Stimulated activated memory B cell treated with anti-CD40 and anti-IgM and Interleukin-4, amounts not matched to agents 10 μg/mL and 1 μg/mL and 100 μg/mL, for 72 hours (primary cell): Measurements from ENCODE around the gene TEX2.

Experiments
- ATAC-seq: fragments of 150-1000 bp; cut with Tn5 transposase; 2 replicates; pipeline ENCODE4 v1.10.0; 2021
- H3K27ac Mint-ChIP-seq: one replicate; pipeline ENCODE4 v1.8.0; 2022; ENCODE audit warnings: mild to moderate bottlenecking, mixed read lengths
- H3K27me3 Mint-ChIP-seq: one replicate; pipeline ENCODE4 v1.8.0; 2022; ENCODE audit warnings: mixed read lengths
- H3K36me3 Mint-ChIP-seq: one replicate; pipeline ENCODE4 v1.8.0; 2022; ENCODE audit warnings: mixed read lengths
- H3K4me1 Mint-ChIP-seq: one replicate; pipeline ENCODE4 v1.8.0; 2022; ENCODE audit warnings: mixed read lengths
- H3K4me3 Mint-ChIP-seq: one replicate; pipeline ENCODE4 v1.8.0; 2022; ENCODE audit warnings: mild to moderate bottlenecking, moderate library complexity, mixed read lengths
- H3K9me3 Mint-ChIP-seq: one replicate; pipeline ENCODE4 v1.8.0; 2022; ENCODE audit warnings: mixed read lengths

The TEX2 gene

GRCh38 chr17:64276961-64277505, 14.0 kb upstream of the TEX2 start:
- no peak overlapping the region for H3K27ac Mint-ChIP-seq
- no peaks in the 10 kb centered on the region for H3K27me3 Mint-ChIP-seq
- H3K4me1 Mint-ChIP-seq: peaks cover 6% of the 10 kb centered on the region
- H3K9me3 Mint-ChIP-seq: no peaks in the 10 kb centered on the region
- H3K36me3 Mint-ChIP-seq: no peaks in the 10 kb centered on the region
- H3K4me3 Mint-ChIP-seq: no peak overlapping the region
- ATAC-seq: no peak

GRCh38 chr17:64275016-64275415, 12.0 kb upstream of the TEX2 start:
- peaks cover 11% of the 10 kb centered on the region for H3K4me1 Mint-ChIP-seq
- ATAC-seq: no peak

DNA sequence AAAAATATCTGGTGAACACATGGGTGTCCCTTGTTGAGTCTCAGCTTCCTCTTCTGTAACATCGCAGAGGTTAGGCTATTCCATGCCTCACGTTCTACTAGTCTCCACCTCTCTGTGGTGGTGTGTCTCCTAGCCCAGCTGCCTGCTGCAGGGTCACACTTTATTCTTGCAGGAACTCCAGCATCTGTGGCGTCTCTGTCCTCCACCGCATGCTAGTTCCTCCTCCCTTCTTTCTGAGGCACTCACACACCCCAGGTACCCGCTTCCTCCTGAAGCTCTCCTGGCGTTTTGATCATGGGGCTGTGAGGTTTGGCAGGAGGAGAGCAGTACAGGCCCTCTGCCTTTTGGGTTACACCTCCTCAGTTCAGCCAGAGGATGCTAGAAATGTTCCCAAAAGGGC, 9.9 kb upstream of the TEX2 start:
- no peak overlapping the region for H3K4me3 Mint-ChIP-seq
- H3K9me3 Mint-ChIP-seq: peaks cover 3% of the 10 kb centered on the region
- H3K27ac Mint-ChIP-seq: no peak overlapping the region
- no peak for ATAC-seq
- no peaks in the 10 kb centered on the region for H3K36me3 Mint-ChIP-seq
- H3K27me3 Mint-ChIP-seq: peaks cover 16% of the 10 kb centered on the region
- peaks cover 8% of the 10 kb centered on the region for H3K4me1 Mint-ChIP-seq

More at GRCh38 chr17:64275016-64275415, 12.0 kb upstream of the TEX2 start:
- Mint-ChIP-seq H3K27me3 (peaks cover under 1% of the 10 kb centered on the region), H3K9me3 (peaks cover 3% of the 10 kb centered on the region), H3K27ac (no peak overlapping the region), H3K36me3 (no peaks in the 10 kb centered on the region), H3K4me3 (no peak overlapping the region)

DNA sequence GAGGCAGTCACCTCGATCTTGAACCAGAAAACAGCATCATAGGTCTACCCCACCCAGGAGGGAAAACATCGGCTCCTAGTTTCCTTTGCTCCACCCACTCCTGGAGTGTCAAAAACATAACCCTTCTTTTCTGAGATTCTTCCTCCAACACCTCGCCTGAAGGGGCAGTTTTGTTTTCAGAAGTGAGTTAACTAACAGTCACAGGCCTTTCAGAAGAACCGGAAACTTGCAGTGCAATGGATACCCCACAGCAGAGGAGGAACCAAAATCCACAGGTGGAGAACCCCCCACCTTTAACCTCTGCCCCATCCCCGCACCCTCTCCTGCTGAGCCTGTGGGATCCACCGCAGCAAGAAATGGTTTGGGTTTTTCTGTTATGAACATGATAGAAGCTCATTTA, 7.8 kb upstream of the TEX2 start:
- H3K27ac Mint-ChIP-seq: peak overlapping the region; percentile 60
- peak; percentile 14 for ATAC-seq
- peaks cover 8% of the 10 kb centered on the region for H3K4me1 Mint-ChIP-seq
- no peaks in the 10 kb centered on the region for H3K36me3 Mint-ChIP-seq
- peaks cover 3% of the 10 kb centered on the region for H3K9me3 Mint-ChIP-seq
- peaks cover 28% of the 10 kb centered on the region for H3K27me3 Mint-ChIP-seq
- H3K4me3 Mint-ChIP-seq: no peak overlapping the region

- H3K27me3 Mint-ChIP-seq: peaks cover 28% of the 10 kb centered on the region
- H3K4me1 Mint-ChIP-seq: peaks cover 8% of the 10 kb centered on the region
- ATAC-seq: no peak
- H3K27ac Mint-ChIP-seq: no peak overlapping the region
- H3K4me3 Mint-ChIP-seq: no peak overlapping the region
- peaks cover 3% of the 10 kb centered on the region for H3K9me3 Mint-ChIP-seq
- no peaks in the 10 kb centered on the region for H3K36me3 Mint-ChIP-seq
Measured at GRCh38 chr17:64269687-64270649, 6.9 kb upstream of the TEX2 start.

- H3K4me1 Mint-ChIP-seq: peaks cover 34% of the 10 kb centered on the region
- H3K36me3 Mint-ChIP-seq: no peaks in the 10 kb centered on the region
- H3K27ac Mint-ChIP-seq: no peak overlapping the region
- no peak overlapping the region for H3K4me3 Mint-ChIP-seq
- peaks cover 26% of the 10 kb centered on the region for H3K27me3 Mint-ChIP-seq
- no peaks in the 10 kb centered on the region for H3K9me3 Mint-ChIP-seq
- ATAC-seq: no peak
Measured at GRCh38 chr17:64264891-64265290, 1.8 kb upstream of the TEX2 start.

GRCh38 chr17:64262198-64262999, 661 bp downstream of the TEX2 start:
- Mint-ChIP-seq H3K4me3 (peak overlapping the region; percentile 88), H3K9me3 (no peaks in the 10 kb centered on the region), H3K27ac (peak overlapping the region; percentile 79), H3K36me3 (no peaks in the 10 kb centered on the region), H3K27me3 (peaks cover 6% of the 10 kb centered on the region), H3K4me1 (peaks cover 32% of the 10 kb centered on the region)
- peak; percentile 65 for ATAC-seq

- H3K27ac Mint-ChIP-seq: peak overlapping the region; percentile 79
Measured at GRCh38 chr17:64261417-64262145, 1.5 kb downstream of the TEX2 start.

GRCh38 chr17:64260886-64261285, 2.2 kb downstream of the TEX2 start:
- H3K36me3 Mint-ChIP-seq: no peaks in the 10 kb centered on the region

More at GRCh38 chr17:64261417-64262145, 1.5 kb downstream of the TEX2 start:
- Mint-ChIP-seq H3K4me1 (peaks cover 33% of the 10 kb centered on the region), H3K9me3 (no peaks in the 10 kb centered on the region), H3K36me3 (no peaks in the 10 kb centered on the region), H3K27me3 (no peaks in the 10 kb centered on the region), H3K4me3 (peak overlapping the region; percentile 88)
- ATAC-seq: no peak

GRCh38 chr17:64259922-64260321, 3.1 kb downstream of the TEX2 start:
- H3K27ac Mint-ChIP-seq: no peak overlapping the region
- peaks cover 39% of the 10 kb centered on the region for H3K4me1 Mint-ChIP-seq
- no peaks in the 10 kb centered on the region for H3K9me3 Mint-ChIP-seq
- H3K4me3 Mint-ChIP-seq: no peak overlapping the region
- no peaks in the 10 kb centered on the region for H3K27me3 Mint-ChIP-seq
- no peaks in the 10 kb centered on the region for H3K36me3 Mint-ChIP-seq
- no peak for ATAC-seq

More at GRCh38 chr17:64260886-64261285, 2.2 kb downstream of the TEX2 start:
- no peak for ATAC-seq
- H3K4me1 Mint-ChIP-seq: peaks cover 39% of the 10 kb centered on the region
- no peak overlapping the region for H3K4me3 Mint-ChIP-seq
- no peaks in the 10 kb centered on the region for H3K27me3 Mint-ChIP-seq
- no peaks in the 10 kb centered on the region for H3K9me3 Mint-ChIP-seq
- no peak overlapping the region for H3K27ac Mint-ChIP-seq

DNA sequence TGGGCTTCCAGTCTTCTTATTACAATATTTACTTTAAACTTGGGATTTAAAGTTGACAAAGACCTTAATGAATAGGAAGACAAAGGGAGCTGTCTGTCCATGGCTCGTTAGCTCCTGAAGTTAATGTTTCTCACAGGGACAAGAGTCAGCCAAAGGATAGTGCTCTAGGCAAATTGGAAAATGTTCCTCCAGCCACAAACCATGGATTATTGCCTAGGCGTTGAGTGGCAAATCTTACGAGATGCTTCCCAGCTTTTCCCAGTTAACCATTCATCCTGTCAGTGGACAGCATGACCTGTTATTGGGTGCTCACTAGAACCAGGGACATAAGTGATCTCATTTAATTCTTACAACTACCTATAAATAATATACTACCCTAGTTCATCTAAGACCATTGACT, 3.6 kb downstream of the TEX2 start:
- ATAC-seq: no peak
- Mint-ChIP-seq H3K27me3 (no peaks in the 10 kb centered on the region), H3K9me3 (no peaks in the 10 kb centered on the region), H3K36me3 (no peaks in the 10 kb centered on the region), H3K4me3 (no peak overlapping the region), H3K27ac (no peak overlapping the region), H3K4me1 (peaks cover 39% of the 10 kb centered on the region)

- H3K27me3 Mint-ChIP-seq: no peaks in the 10 kb centered on the region
- no peaks in the 10 kb centered on the region for H3K36me3 Mint-ChIP-seq
- no peak overlapping the region for H3K27ac Mint-ChIP-seq
- ATAC-seq: no peak
- no peaks in the 10 kb centered on the region for H3K9me3 Mint-ChIP-seq
- peaks cover 35% of the 10 kb centered on the region for H3K4me1 Mint-ChIP-seq
- no peak overlapping the region for H3K4me3 Mint-ChIP-seq
Measured at GRCh38 chr17:64256913-64257807, 5.9 kb downstream of the TEX2 start.

- no peak for ATAC-seq
- H3K4me1 Mint-ChIP-seq: peaks cover 21% of the 10 kb centered on the region
- H3K36me3 Mint-ChIP-seq: no peaks in the 10 kb centered on the region
- H3K4me3 Mint-ChIP-seq: no peak overlapping the region
- no peaks in the 10 kb centered on the region for H3K27me3 Mint-ChIP-seq
- H3K27ac Mint-ChIP-seq: no peak overlapping the region
- no peaks in the 10 kb centered on the region for H3K9me3 Mint-ChIP-seq
Measured at GRCh38 chr17:64255764-64256163, 7.3 kb downstream of the TEX2 start.

- no peaks in the 10 kb centered on the region for H3K27me3 Mint-ChIP-seq
- H3K9me3 Mint-ChIP-seq: no peaks in the 10 kb centered on the region
- H3K27ac Mint-ChIP-seq: no peak overlapping the region
- no peak for ATAC-seq
- H3K4me3 Mint-ChIP-seq: no peak overlapping the region
- H3K4me1 Mint-ChIP-seq: peaks cover 14% of the 10 kb centered on the region
- H3K36me3 Mint-ChIP-seq: no peaks in the 10 kb centered on the region
Measured at GRCh38 chr17:64254755-64255154, 8.3 kb downstream of the TEX2 start.
